Astrocyte (in vitro differentiated cells and primary cell): ENCODE results near the gene ZNF592. TPM values are rescaled to one million over a fixed set of nuclear protein-coding genes. Genes with fewer than 3 reads are reported as not detected.

Experiments used
- DNase-seq: peaks from one replicate; pipeline ENCODE4 v3.0.0-alpha.2; 2010; ENCODE audit warnings: low read depth
- FAIRE-seq: peaks from 2 replicates; lab custom pipeline; 2011; peaks lifted over from hg19 to GRCh38; lab: Jason Lieb, UNC
- H2AFZ ChIP-seq: 2 replicates; pipeline ENCODE4 v1.6.0; 2012; ENCODE audit warnings: low read depth, low read length, inconsistent platforms
- H3K27ac ChIP-seq: 2 replicates; pipeline ENCODE4 v1.5.1; 2011; ENCODE audit warnings: low read depth, low read length, inconsistent platforms
- H3K27me3 ChIP-seq: 2 replicates; pipeline ENCODE4 v1.6.0; 2011; ENCODE audit warnings: low read length, inconsistent platforms; ENCODE audit not compliant: insufficient read depth
- H3K36me3 ChIP-seq: 2 replicates; pipeline ENCODE4 v1.5.1; 2011; ENCODE audit warnings: low read length, inconsistent platforms; ENCODE audit not compliant: insufficient read depth
- H3K4me1 ChIP-seq: 2 replicates; pipeline ENCODE4 v1.5.1; 2011; ENCODE audit warnings: low read length, inconsistent platforms; ENCODE audit not compliant: insufficient read depth
- H3K4me2 ChIP-seq: 2 replicates; pipeline ENCODE4 v1.6.0; 2012; ENCODE audit warnings: low read length, inconsistent platforms
- H3K4me3 ChIP-seq: 2 replicates; pipeline ENCODE4 v1.5.1; 2011; ENCODE audit warnings: low read depth, mild to moderate bottlenecking, low read length, inconsistent platforms; ENCODE audit not compliant: insufficient read depth
- H3K79me2 ChIP-seq: 2 replicates; pipeline ENCODE4 v1.6.0; 2012; ENCODE audit warnings: mild to moderate bottlenecking, low read length, inconsistent platforms; ENCODE audit not compliant: insufficient read depth
- H3K9ac ChIP-seq: 2 replicates; pipeline ENCODE4 v1.6.0; 2012; ENCODE audit warnings: mild to moderate bottlenecking, low read length, inconsistent platforms
- H3K9me3 ChIP-seq: 2 replicates; pipeline ENCODE4 v1.5.1; 2012; ENCODE audit warnings: low read depth, mild to moderate bottlenecking, low read length, inconsistent platforms; ENCODE audit not compliant: insufficient read depth
- H4K20me1 ChIP-seq: 2 replicates; pipeline ENCODE4 v1.6.0; 2012; ENCODE audit warnings: low read length, inconsistent platforms; ENCODE audit not compliant: insufficient read depth
- H3K27ac Mint-ChIP-seq: one replicate; pipeline ENCODE4 v1.8.0; 2021; ENCODE audit warnings: mild to moderate bottlenecking, mixed read lengths; ENCODE audit not compliant: unreplicated experiment
- H3K27me3 Mint-ChIP-seq: one replicate; pipeline ENCODE4 v1.8.0; 2021; ENCODE audit warnings: low read depth, mixed read lengths; ENCODE audit not compliant: unreplicated experiment
- H3K36me3 Mint-ChIP-seq: one replicate; pipeline ENCODE4 v1.8.0; 2021; ENCODE audit warnings: low read depth, mixed read lengths; ENCODE audit not compliant: unreplicated experiment
- H3K4me1 Mint-ChIP-seq: one replicate; pipeline ENCODE4 v1.8.0; 2021; ENCODE audit warnings: low read depth, mixed read lengths; ENCODE audit not compliant: unreplicated experiment
- H3K4me3 Mint-ChIP-seq: one replicate; pipeline ENCODE4 v1.8.0; 2021; ENCODE audit warnings: mild to moderate bottlenecking, moderate library complexity, mixed read lengths; ENCODE audit not compliant: unreplicated experiment
- H3K9me3 Mint-ChIP-seq: one replicate; pipeline ENCODE4 v1.8.0; 2021; ENCODE audit warnings: mild to moderate bottlenecking, mixed read lengths; ENCODE audit not compliant: unreplicated experiment
- EZH2 ChIP-seq: IDR thresholded peaks from 2 replicates; pipeline ENCODE4 v1.6.1; 2012; ENCODE audit warnings: mild to moderate bottlenecking, low read length, inconsistent platforms; ENCODE audit not compliant: insufficient read depth
- total RNA-seq: library from RNA; stranded (reverse); gene quantifications from 2 replicates; pipeline ENCODE4 v1.2.1, GENCODE V29; 2021
- TF ChIP-seq, protein P1 (sequence below): IDR thresholded peaks from 2 replicates; pipeline ENCODE4 v1.5.1; 2011; ENCODE audit warnings: low read depth, mild to moderate bottlenecking, inconsistent platforms, low read length, moderate library complexity; ENCODE audit not compliant: insufficient read depth

Gene ZNF592
- total RNA-seq, 1 donor from 2014 or later: 25.1 TPM

DNA sequence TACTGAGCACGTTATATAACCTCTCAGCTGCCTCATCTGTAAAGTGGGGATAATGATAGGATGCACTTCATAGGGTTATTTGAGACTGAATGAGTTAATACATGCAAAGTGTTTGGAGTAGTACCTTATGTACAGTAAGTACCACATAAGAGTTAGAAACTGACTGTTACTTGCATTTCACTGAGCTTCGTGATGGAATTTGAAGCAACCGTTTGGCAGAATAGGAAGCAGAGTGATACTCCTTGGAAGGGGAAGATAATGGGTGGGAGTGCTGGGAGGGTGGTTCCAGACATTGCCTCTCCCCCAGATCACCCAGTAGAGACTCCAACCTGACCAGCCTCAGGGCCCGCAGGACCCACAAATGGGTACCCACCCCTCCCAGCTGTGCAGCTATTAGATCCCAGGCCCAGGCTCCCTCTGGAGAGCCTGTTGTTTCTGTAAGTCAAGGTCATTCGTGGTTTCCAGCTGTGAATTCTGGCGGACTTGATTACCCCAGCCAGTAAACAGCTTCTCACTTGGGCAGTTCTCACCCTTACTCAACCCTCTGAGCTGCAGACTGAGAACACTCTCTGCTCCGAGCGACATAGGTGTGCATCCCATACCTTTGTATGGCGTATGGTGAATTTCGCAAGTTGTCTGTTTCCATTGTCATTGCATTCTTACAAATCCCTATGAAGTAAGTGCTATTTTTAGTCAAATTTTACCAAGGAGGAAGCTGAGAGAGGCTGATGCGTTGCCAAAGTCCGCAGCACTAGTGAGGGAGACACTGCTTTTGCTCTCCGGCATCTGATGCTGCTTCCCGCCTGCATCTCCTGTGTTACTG is 79.9 kb downstream of the ZNF592 start:
- Mint-ChIP-seq H3K27me3 (peaks cover 3% of the 10 kb centered on the region), H3K27ac (no peak overlapping the region), H3K36me3 (peaks cover 7% of the 10 kb centered on the region), H3K4me1 (peaks cover 3% of the 10 kb centered on the region), H3K9me3 (no peaks in the 10 kb centered on the region), H3K4me3 (no peak overlapping the region)
- H3K4me2 ChIP-seq: no peak overlapping the region
- no peaks in the 10 kb centered on the region for H4K20me1 ChIP-seq
- no peak overlapping the region for H3K4me3 ChIP-seq
- FAIRE-seq (no peak), DNase-seq (no peak)
- no peak overlapping the region for H3K9ac ChIP-seq
- peaks cover 3% of the 10 kb centered on the region for H3K27me3 ChIP-seq
- H3K36me3 ChIP-seq: no peaks in the 10 kb centered on the region
- no peak for TF ChIP-seq EZH2
- TF ChIP-seq, protein P1, sequence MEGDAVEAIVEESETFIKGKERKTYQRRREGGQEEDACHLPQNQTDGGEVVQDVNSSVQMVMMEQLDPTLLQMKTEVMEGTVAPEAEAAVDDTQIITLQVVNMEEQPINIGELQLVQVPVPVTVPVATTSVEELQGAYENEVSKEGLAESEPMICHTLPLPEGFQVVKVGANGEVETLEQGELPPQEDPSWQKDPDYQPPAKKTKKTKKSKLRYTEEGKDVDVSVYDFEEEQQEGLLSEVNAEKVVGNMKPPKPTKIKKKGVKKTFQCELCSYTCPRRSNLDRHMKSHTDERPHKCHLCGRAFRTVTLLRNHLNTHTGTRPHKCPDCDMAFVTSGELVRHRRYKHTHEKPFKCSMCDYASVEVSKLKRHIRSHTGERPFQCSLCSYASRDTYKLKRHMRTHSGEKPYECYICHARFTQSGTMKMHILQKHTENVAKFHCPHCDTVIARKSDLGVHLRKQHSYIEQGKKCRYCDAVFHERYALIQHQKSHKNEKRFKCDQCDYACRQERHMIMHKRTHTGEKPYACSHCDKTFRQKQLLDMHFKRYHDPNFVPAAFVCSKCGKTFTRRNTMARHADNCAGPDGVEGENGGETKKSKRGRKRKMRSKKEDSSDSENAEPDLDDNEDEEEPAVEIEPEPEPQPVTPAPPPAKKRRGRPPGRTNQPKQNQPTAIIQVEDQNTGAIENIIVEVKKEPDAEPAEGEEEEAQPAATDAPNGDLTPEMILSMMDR: no peak
- no peak overlapping the region for H3K27ac ChIP-seq
- H3K9me3 ChIP-seq: no peaks in the 10 kb centered on the region
- no peaks in the 10 kb centered on the region for H3K79me2 ChIP-seq
- H3K4me1 ChIP-seq: no peaks in the 10 kb centered on the region
- no peak overlapping the region for H2AFZ ChIP-seq

DNA sequence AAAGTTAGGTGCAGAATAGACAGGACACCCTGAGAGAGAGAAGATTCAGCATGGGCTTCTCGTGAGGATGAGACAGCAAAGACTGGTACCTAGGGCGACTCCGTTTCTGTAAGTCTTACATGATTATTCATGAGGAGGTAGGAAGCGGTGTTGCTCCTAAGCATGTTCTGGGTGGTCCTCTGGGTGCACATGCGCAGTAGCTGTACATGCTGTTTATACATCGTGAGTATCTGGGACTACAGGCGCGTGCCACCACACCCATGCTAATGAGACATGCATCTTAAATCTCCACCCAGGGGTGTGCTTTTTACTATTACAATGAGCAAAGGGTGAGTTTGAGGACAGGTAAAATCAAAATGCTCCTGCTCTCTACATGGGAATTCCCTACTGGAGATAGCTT is 81.0 kb downstream of the ZNF592 start:
- Histone ChIP-seq H3K4me1 (no peaks in the 10 kb centered on the region), H3K4me2 (no peak overlapping the region), H3K9me3 (no peaks in the 10 kb centered on the region), H4K20me1 (peaks cover 4% of the 10 kb centered on the region), H3K27ac (no peak overlapping the region), H2AFZ (no peak overlapping the region), H3K79me2 (no peaks in the 10 kb centered on the region), H3K9ac (no peak overlapping the region), H3K36me3 (no peaks in the 10 kb centered on the region), H3K4me3 (no peak overlapping the region), H3K27me3 (peaks cover 3% of the 10 kb centered on the region)
- H3K27me3 Mint-ChIP-seq: peaks cover 3% of the 10 kb centered on the region
- TF ChIP-seq, protein P1: no peak
- TF ChIP-seq EZH2: no peak
- H3K36me3 Mint-ChIP-seq: peaks cover 10% of the 10 kb centered on the region
- peaks cover 4% of the 10 kb centered on the region for H3K4me1 Mint-ChIP-seq
- DNase-seq (no peak), FAIRE-seq (no peak)
- H3K27ac Mint-ChIP-seq: no peak overlapping the region
- no peaks in the 10 kb centered on the region for H3K9me3 Mint-ChIP-seq
- H3K4me3 Mint-ChIP-seq: no peak overlapping the region

DNA sequence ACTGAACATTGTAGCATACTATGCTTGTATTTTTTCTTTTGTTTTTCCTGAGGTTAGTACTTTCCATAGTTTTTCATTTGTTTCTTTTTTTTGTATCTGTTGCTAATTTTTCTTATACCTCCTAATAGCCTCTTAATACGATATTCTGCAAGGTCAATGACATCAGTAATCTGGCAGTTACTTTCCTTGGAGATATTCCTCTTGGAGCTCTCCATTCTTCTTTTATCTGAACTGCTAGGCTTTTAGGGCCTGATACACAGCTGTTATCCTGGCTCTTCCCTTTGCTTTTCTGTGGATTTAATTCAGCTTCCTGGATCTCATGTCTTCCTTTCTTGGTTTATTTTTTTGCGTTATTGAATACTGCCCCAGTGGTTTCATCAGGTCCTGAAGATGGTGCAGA is 81.6 kb downstream of the ZNF592 start:
- H3K27ac ChIP-seq: no peak overlapping the region
- no peak overlapping the region for H3K4me2 ChIP-seq
- peaks cover 4% of the 10 kb centered on the region for H3K4me1 Mint-ChIP-seq
- H3K9me3 ChIP-seq: no peaks in the 10 kb centered on the region
- peaks cover 4% of the 10 kb centered on the region for H4K20me1 ChIP-seq
- H3K9ac ChIP-seq: no peak overlapping the region
- H2AFZ ChIP-seq: no peak overlapping the region
- no peaks in the 10 kb centered on the region for H3K79me2 ChIP-seq
- H3K27ac Mint-ChIP-seq: no peak overlapping the region
- H3K36me3 ChIP-seq: no peaks in the 10 kb centered on the region
- H3K9me3 Mint-ChIP-seq: no peaks in the 10 kb centered on the region
- peaks cover 3% of the 10 kb centered on the region for H3K27me3 Mint-ChIP-seq
- H3K4me3 ChIP-seq: no peak overlapping the region
- FAIRE-seq: no peak
- peaks cover 3% of the 10 kb centered on the region for H3K27me3 ChIP-seq
- DNase-seq: no peak
- TF ChIP-seq, protein P1: no peak
- no peak for TF ChIP-seq EZH2
- H3K4me3 Mint-ChIP-seq: no peak overlapping the region
- no peaks in the 10 kb centered on the region for H3K4me1 ChIP-seq
- H3K36me3 Mint-ChIP-seq: peaks cover 12% of the 10 kb centered on the region
